GM13976 (cell line): ENCODE results near the gene METTL9.
A peak's percentile ranks its signal among the peaks of the same experiment; 100 is the strongest.
"Not testable (repeated sequence)": the region's sequence is repeated elsewhere in the genome, so short reads cannot be mapped to it uniquely, and the experiment has no call there.

Experiments
- DNase-seq: peaks from one replicate; pipeline ENCODE4 v3.0.0; 2012; ENCODE audit warnings: low spot score
- CTCF ChIP-seq: IDR thresholded peaks from 2 replicates; pipeline ENCODE4 v1.5.1; 2012; ENCODE audit warnings: borderline replicate concordance, mild to moderate bottlenecking; ENCODE audit not compliant: insufficient read depth; ENCODE audit errors: extremely low read depth, missing control alignments, control extremely low read depth
- in situ Hi-C: fragments of 300-500 bp; cut with MboI; formaldehyde crosslinking; loops from one replicate; pipeline ENCODE4 v1.12.0; 2022; ENCODE audit warnings: low sequenced_read_pairs, mixed read lengths, inconsistent platforms; ENCODE audit not compliant: unreplicated experiment

The METTL9 gene

GRCh38 chr16:21598701-21599121 is 666 bp upstream of the METTL9 start:
- DNase-seq = peak; percentile 23
- no peak for TF ChIP-seq CTCF
- in situ Hi-C loops = loop anchor here (25.0 kb wide), 1 partner anchor 114 kb away; no protein-coding TSS in a partner anchor

- no peak for TF ChIP-seq CTCF
- DNase-seq = peak; percentile 22
- in situ Hi-C loops = no loop called here
These were observed 825 bp downstream of the METTL9 start for GRCh38 chr16:21600031-21600773.

- in situ Hi-C loops = no loop called here
- no peak for DNase-seq
These were observed 3.4 kb downstream of the METTL9 start for GRCh38 chr16:21602785-21603184.

GRCh38 chr16:21603928-21604327 is 4.6 kb downstream of the METTL9 start:
- no peak for TF ChIP-seq CTCF
- in situ Hi-C loops = no loop called here
- DNase-seq = no peak

More at GRCh38 chr16:21602785-21603184, 3.4 kb downstream of the METTL9 start:
- no peak for TF ChIP-seq CTCF

- in situ Hi-C loops, DNase-seq: not testable (repeated sequence)
These were observed 6.5 kb downstream of the METTL9 start for GRCh38 chr16:21605848-21606247.

- no peak for DNase-seq
- no peak for TF ChIP-seq CTCF
- in situ Hi-C loops = no loop called here
These were observed 9.4 kb downstream of the METTL9 start for GRCh38 chr16:21608639-21609328.

GRCh38 chr16:21610006-21610544 is 10.7 kb downstream of the METTL9 start:
- DNase-seq = no peak
- TF ChIP-seq CTCF = no peak
- in situ Hi-C loops = no loop called here
